ENCODE measurements around the gene PAIP2B. TPM values are rescaled to one million over a fixed set of nuclear protein-coding genes. Genes with fewer than 3 reads are reported as not detected.

PAIP2B gene
- total RNA-seq, 1 donor from 2014 or later: 17.1 TPM

GRCh38 chr2:71261534-71261933 lies 34.6 kb upstream of the PAIP2B start:
- Mint-ChIP-seq H3K9me3 (no peaks in the 10 kb centered on the region), H3K4me3 (no peak overlapping the region), H3K27ac (no peak overlapping the region), H3K4me1 (no peaks in the 10 kb centered on the region), H3K36me3 (no peaks in the 10 kb centered on the region), H3K27me3 (ENCODE audit: insufficient read depth, low read depth) (no peaks in the 10 kb centered on the region)
- Histone ChIP-seq H3K9me3 (ENCODE audit: low read depth) (no peaks in the 10 kb centered on the region), H3K27me3 (peaks cover 4% of the 10 kb centered on the region), H3K9ac (no peak overlapping the region), H4K20me1 (ENCODE audit: low read depth) (no peaks in the 10 kb centered on the region), H3K4me2 (no peak overlapping the region), H3K27ac (no peak overlapping the region), H3K4me1 (no peaks in the 10 kb centered on the region), H3K36me3 (no peaks in the 10 kb centered on the region), H3F3A (ENCODE audit: low read depth) (no peaks in the 10 kb centered on the region), H2AFZ (replicated peaks) (no peak overlapping the region), H3K4me3 (no peak overlapping the region), H3K79me2 (ENCODE audit: low read depth) (no peaks in the 10 kb centered on the region)
- TF ChIP-seq EZH2 (IDR thresholded peaks at IDR 0.05): no peak
- TF ChIP-seq CTCF (IDR thresholded peaks at IDR 0.05): no peak
- no peak for TF ChIP-seq EZH2phosphoT487 (IDR thresholded peaks at IDR 0.05)
- DNase-seq (ENCODE audit: low spot score): no peak

DNA sequence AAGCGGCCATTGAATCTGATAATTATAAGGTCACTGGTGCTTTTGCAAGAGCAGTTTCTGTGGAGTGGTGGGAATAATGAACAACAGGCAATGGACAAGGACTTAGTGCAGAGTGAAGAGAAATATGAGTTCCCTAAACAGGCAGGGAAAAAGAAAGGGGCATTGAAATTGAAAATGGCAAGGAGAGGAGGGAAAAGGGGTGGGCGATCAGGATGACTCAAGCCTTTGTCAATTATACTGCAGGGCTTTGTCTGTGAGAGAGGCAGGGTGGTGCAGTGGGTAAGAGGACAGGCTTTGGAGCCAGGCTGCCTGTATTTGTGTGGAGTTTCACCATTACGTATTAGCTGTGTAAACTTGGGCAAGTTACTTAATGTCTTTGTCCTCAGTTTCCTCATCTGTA lies 29.5 kb upstream of the PAIP2B start:
- no peaks in the 10 kb centered on the region for H3K4me1 Mint-ChIP-seq
- Histone ChIP-seq H3K9ac (no peak overlapping the region), H3K79me2 (ENCODE audit: low read depth) (no peaks in the 10 kb centered on the region), H3K4me2 (no peak overlapping the region), H3F3A (ENCODE audit: low read depth) (no peaks in the 10 kb centered on the region), H3K9me3 (ENCODE audit: low read depth) (no peaks in the 10 kb centered on the region), H3K36me3 (no peaks in the 10 kb centered on the region), H3K27ac (no peak overlapping the region), H3K4me1 (no peaks in the 10 kb centered on the region), H2AFZ (replicated peaks) (no peak overlapping the region), H3K27me3 (no peaks in the 10 kb centered on the region), H3K4me3 (no peak overlapping the region), H4K20me1 (ENCODE audit: low read depth) (no peaks in the 10 kb centered on the region)
- no peaks in the 10 kb centered on the region for H3K27me3 Mint-ChIP-seq (ENCODE audit: insufficient read depth, low read depth)
- no peak overlapping the region for H3K4me3 Mint-ChIP-seq
- TF ChIP-seq CTCF (IDR thresholded peaks at IDR 0.05): no peak
- TF ChIP-seq EZH2 (IDR thresholded peaks at IDR 0.05): no peak
- TF ChIP-seq EZH2phosphoT487 (IDR thresholded peaks at IDR 0.05): no peak
- H3K36me3 Mint-ChIP-seq: no peaks in the 10 kb centered on the region
- no peak overlapping the region for H3K27ac Mint-ChIP-seq
- DNase-seq (ENCODE audit: low spot score): no peak
- H3K9me3 Mint-ChIP-seq: no peaks in the 10 kb centered on the region

- no peaks in the 10 kb centered on the region for H4K20me1 ChIP-seq (ENCODE audit: low read depth)
- H3K79me2 ChIP-seq (ENCODE audit: low read depth): no peaks in the 10 kb centered on the region
- no peak overlapping the region for H3K27ac ChIP-seq
- H3K4me3 ChIP-seq: no peak overlapping the region
- Mint-ChIP-seq H3K27ac (no peak overlapping the region), H3K4me1 (no peaks in the 10 kb centered on the region), H3K36me3 (no peaks in the 10 kb centered on the region), H3K27me3 (ENCODE audit: insufficient read depth, low read depth) (no peaks in the 10 kb centered on the region), H3K9me3 (no peaks in the 10 kb centered on the region), H3K4me3 (no peak overlapping the region)
- no peak for DNase-seq (ENCODE audit: low spot score)
- no peak overlapping the region for H3K4me2 ChIP-seq
- H3K27me3 ChIP-seq: no peaks in the 10 kb centered on the region
- H3K36me3 ChIP-seq: no peaks in the 10 kb centered on the region
- no peak overlapping the region for H3K9ac ChIP-seq
- H3K4me1 ChIP-seq: no peaks in the 10 kb centered on the region
- H2AFZ ChIP-seq (replicated peaks): no peak overlapping the region
- H3F3A ChIP-seq (ENCODE audit: low read depth): no peaks in the 10 kb centered on the region
- H3K9me3 ChIP-seq (ENCODE audit: low read depth): no peaks in the 10 kb centered on the region
- no peak for TF ChIP-seq CTCF (IDR thresholded peaks at IDR 0.05)
- TF ChIP-seq EZH2phosphoT487 (IDR thresholded peaks at IDR 0.05): no peak
- TF ChIP-seq EZH2 (IDR thresholded peaks at IDR 0.05): no peak
These were observed 27.9 kb upstream of the PAIP2B start for GRCh38 chr2:71254776-71255175.
